ENCODE data around the gene CIITA. TPM values are rescaled to one million over a fixed set of nuclear protein-coding genes. Genes with fewer than 3 reads are reported as not detected.
A peak's percentile ranks its signal among the peaks of the same experiment; 100 is the strongest.

Gene CIITA
- total RNA-seq, 1 donor from 2014 or later: 1.0 TPM

DNA sequence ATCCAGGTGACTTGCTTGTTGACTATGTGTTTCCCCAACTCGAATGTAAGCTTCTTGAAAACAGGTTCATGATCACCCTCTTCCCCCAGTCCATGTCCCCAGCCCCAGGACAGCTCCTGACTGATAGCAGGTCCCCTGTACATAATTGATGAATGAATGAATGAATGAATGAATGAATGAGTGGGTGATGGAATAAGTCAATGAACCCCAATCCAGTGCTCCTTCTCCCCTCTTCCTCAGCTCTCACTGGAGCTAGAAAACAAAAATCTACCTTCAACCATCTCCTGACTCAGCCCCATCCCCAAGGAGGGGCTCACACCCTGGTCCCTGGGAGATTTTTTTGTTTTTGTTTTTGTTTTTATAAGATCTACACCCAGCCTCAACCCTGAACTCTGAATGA, 42.2 kb upstream of the CIITA start:
- Histone ChIP-seq H3K9ac (ENCODE audit: low read depth in 1 of 3, low read length in 3 of 3) (no peak overlapping the region), H3K27ac (ENCODE audit: low read depth, low read length) (no peak overlapping the region), H3K27me3 (ENCODE audit: control insufficient read depth in 3 of 3, insufficient read depth in 3 of 3, low read length in 3 of 3) (no peaks in the 10 kb centered on the region), H3K9me3 (ENCODE audit: control insufficient read depth in 3 of 3, low read length in 3 of 3) (no peaks in the 10 kb centered on the region), H3K4me1 (ENCODE audit: control insufficient read depth in 3 of 3, insufficient read depth in 3 of 3, low read length in 3 of 3) (no peaks in the 10 kb centered on the region), H3K4me3 (ENCODE audit: low read length in 3 of 3) (no peak overlapping the region), H3K36me3 (ENCODE audit: control insufficient read depth in 3 of 3, insufficient read depth in 3 of 3, low read length in 3 of 3) (no peaks in the 10 kb centered on the region)

- Histone ChIP-seq H3K27ac (ENCODE audit: low read depth, low read length) (no peak overlapping the region), H3K36me3 (ENCODE audit: control insufficient read depth in 3 of 3, insufficient read depth in 3 of 3, low read length in 3 of 3) (no peaks in the 10 kb centered on the region), H3K9me3 (ENCODE audit: control insufficient read depth in 3 of 3, low read length in 3 of 3) (no peaks in the 10 kb centered on the region), H3K27me3 (ENCODE audit: control insufficient read depth in 3 of 3, insufficient read depth in 3 of 3, low read length in 3 of 3) (peaks cover 0 to under 1% (median 0%) of the 10 kb centered on the region in 3 donors), H3K4me3 (ENCODE audit: low read length in 3 of 3) (no peak overlapping the region), H3K9ac (ENCODE audit: low read depth in 1 of 3, low read length in 3 of 3) (no peak overlapping the region), H3K4me1 (ENCODE audit: control insufficient read depth in 3 of 3, insufficient read depth in 3 of 3, low read length in 3 of 3) (no peaks in the 10 kb centered on the region)
Measured at GRCh38 chr16:10835281-10835931, 41.6 kb upstream of the CIITA start.

DNA sequence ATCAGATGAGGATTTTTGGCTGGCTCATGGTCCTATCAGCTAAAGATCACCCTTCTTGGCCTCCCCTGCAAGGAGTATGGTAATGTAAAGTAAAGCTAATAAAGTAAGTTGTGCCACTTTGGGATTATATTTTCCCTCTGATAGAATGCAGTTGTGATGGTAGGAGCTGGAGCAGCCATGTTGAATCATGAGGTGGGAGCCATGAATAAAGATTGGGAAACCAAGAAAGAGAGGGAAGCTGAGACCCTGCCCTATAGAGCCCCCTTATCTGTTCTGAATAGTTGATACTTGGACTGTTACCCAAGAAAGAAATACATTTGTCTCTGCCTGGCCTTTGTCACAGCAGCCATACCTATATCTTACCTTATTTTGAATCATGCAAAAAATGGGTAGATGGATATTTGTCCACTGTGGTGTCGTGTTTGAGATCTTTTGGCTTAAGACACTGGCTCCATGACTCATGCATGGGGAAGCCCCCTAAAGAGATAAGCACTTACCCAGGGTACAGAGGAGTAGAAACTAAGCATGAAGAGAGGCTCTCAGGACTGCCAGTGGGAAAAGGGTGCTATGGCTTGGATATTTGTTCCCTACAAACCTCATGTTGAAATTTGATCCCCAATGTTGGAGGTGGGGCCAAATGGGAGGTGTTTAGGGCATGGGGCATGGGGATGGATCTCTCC, 40.7 kb upstream of the CIITA start:
- Histone ChIP-seq H3K36me3 (ENCODE audit: control insufficient read depth in 3 of 3, insufficient read depth in 3 of 3, low read length in 3 of 3) (no peaks in the 10 kb centered on the region), H3K9ac (ENCODE audit: low read depth in 1 of 3, low read length in 3 of 3) (no peak overlapping the region), H3K27ac (ENCODE audit: low read depth, low read length) (no peak overlapping the region), H3K4me1 (ENCODE audit: control insufficient read depth in 3 of 3, insufficient read depth in 3 of 3, low read length in 3 of 3) (no peaks in the 10 kb centered on the region), H3K4me3 (ENCODE audit: low read length in 3 of 3) (no peak overlapping the region), H3K9me3 (ENCODE audit: control insufficient read depth in 3 of 3, low read length in 3 of 3) (no peaks in the 10 kb centered on the region), H3K27me3 (ENCODE audit: control insufficient read depth in 3 of 3, insufficient read depth in 3 of 3, low read length in 3 of 3) (peaks cover 0 to 5% (median 0%) of the 10 kb centered on the region in 3 donors)

DNA sequence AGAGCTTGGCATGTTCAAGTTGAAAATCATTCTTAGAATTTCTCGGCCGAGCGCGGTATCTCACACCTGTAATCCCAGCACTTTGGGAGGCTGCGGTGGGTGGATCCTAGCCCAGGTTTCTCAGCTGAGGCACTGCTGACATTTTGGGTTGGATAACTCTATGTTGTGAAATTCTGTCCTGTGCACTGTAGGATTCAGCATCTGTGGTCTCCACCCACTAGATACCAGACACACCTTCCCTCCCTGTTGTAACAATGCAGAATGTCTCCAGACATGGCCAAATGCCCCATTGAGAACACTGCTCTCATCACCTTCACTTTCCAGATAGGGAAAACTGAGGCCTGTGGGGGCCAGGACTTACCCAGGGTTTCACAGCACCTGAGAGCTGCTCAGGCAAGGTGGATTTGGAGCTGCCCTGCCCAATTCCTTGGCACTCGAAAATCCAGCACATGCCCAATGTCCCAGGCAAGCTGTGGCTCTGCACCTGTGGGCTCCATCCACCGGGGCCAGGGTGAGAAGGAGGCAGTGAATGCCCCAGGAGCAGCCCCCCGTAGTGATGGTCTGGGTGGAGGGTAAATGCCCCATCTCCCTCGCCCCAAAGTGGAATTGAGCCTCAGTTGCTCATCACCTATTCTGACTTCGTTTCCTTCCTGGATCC, 38.3 kb upstream of the CIITA start:
- Histone ChIP-seq H3K9me3 (ENCODE audit: control insufficient read depth in 3 of 3, low read length in 3 of 3) (no peaks in the 10 kb centered on the region), H3K9ac (ENCODE audit: low read depth in 1 of 3, low read length in 3 of 3) (no peak overlapping the region), H3K27me3 (ENCODE audit: control insufficient read depth in 3 of 3, insufficient read depth in 3 of 3, low read length in 3 of 3) (peaks cover 0 to 5% (median 3%) of the 10 kb centered on the region in 3 donors), H3K4me1 (ENCODE audit: control insufficient read depth in 3 of 3, insufficient read depth in 3 of 3, low read length in 3 of 3) (no peaks in the 10 kb centered on the region), H3K4me3 (ENCODE audit: low read length in 3 of 3) (no peak overlapping the region), H3K27ac (ENCODE audit: low read depth, low read length) (no peak overlapping the region), H3K36me3 (ENCODE audit: control insufficient read depth in 3 of 3, insufficient read depth in 3 of 3, low read length in 3 of 3) (no peaks in the 10 kb centered on the region)

- H3K4me3 ChIP-seq (ENCODE audit: low read length in 3 of 3): no peak overlapping the region
- no peak overlapping the region for H3K27ac ChIP-seq (ENCODE audit: low read depth, low read length)
- no peaks in the 10 kb centered on the region for H3K4me1 ChIP-seq (ENCODE audit: control insufficient read depth in 3 of 3, insufficient read depth in 3 of 3, low read length in 3 of 3)
- no peaks in the 10 kb centered on the region for H3K36me3 ChIP-seq (ENCODE audit: control insufficient read depth in 3 of 3, insufficient read depth in 3 of 3, low read length in 3 of 3)
- H3K27me3 ChIP-seq (ENCODE audit: control insufficient read depth in 3 of 3, insufficient read depth in 3 of 3, low read length in 3 of 3): peaks cover 0 to 8% (median 3%) of the 10 kb centered on the region in 3 donors
- no peaks in the 10 kb centered on the region for H3K9me3 ChIP-seq (ENCODE audit: control insufficient read depth in 3 of 3, low read length in 3 of 3)
- H3K9ac ChIP-seq (ENCODE audit: low read depth in 1 of 3, low read length in 3 of 3): no peak overlapping the region
Measured at GRCh38 chr16:10839279-10839666, 37.7 kb upstream of the CIITA start.

DNA sequence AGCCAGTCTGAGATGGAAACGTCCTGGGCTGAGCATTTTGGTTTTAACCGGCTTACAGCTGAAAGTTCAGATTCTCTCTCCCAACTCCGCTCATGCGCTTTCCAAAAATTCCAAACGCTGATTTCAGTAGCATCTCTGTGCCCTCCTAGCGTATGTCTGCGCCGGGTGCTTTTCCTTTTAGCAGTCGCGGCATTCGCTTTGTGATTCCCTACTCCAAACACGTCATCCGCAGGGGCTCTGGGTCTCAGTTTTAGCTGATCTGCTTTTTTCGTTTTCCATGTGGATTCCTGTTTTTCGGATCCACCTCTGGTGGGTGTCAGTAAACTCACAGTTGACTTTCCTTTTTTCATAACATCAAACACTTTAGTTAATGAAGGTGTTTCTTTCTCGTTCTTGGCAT, 36.3 kb upstream of the CIITA start:
- Histone ChIP-seq H3K4me1 (ENCODE audit: control insufficient read depth in 3 of 3, insufficient read depth in 3 of 3, low read length in 3 of 3) (no peaks in the 10 kb centered on the region), H3K27me3 (ENCODE audit: control insufficient read depth in 3 of 3, insufficient read depth in 3 of 3, low read length in 3 of 3) (peaks cover 0 to 8% (median 3%) of the 10 kb centered on the region in 3 donors), H3K27ac (ENCODE audit: low read depth, low read length) (no peak overlapping the region), H3K4me3 (ENCODE audit: low read length in 3 of 3) (no peak overlapping the region), H3K9ac (ENCODE audit: low read depth in 1 of 3, low read length in 3 of 3) (no peak overlapping the region), H3K9me3 (ENCODE audit: control insufficient read depth in 3 of 3, low read length in 3 of 3) (no peaks in the 10 kb centered on the region), H3K36me3 (ENCODE audit: control insufficient read depth in 3 of 3, insufficient read depth in 3 of 3, low read length in 3 of 3) (no peaks in the 10 kb centered on the region)

DNA sequence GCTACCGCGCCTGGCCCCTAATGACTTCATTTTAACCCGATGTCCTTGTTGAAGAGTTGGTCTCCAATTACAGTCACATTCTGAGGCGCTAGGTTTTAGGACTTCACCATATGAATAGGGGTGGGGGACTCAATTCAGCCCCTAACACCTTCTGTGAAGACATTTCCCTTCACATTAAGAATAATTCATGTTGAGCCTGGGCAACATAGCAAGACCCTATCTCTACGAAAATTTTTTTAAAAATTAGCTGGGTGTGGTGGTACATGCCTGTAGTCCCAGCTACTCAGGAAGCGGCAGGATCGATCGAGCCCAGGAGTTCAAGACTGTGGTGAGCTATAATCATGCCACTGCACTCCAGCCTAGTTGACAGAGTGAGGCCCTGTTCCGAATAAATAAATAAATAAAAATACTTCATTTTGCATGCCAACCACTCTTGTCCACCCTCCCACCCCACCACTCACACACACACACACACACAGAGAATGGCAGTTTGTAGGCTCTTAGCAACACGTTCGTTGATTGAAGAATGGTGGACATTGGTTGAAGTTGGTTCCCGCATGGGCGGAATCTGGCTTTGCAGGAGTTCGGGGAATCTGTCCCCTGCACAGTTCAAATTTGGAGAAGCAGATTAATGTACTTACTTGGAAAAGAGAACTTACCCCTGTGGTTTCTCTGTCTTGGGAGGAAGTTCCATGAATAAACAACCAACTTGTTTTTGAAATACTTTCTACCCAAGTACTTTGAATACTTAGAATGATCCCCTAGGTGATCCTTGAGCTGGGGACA, 30.6 kb upstream of the CIITA start:
- H3K27me3 ChIP-seq (ENCODE audit: control insufficient read depth in 3 of 3, insufficient read depth in 3 of 3, low read length in 3 of 3): peaks cover 0 to 9% (median 3%) of the 10 kb centered on the region in 3 donors
- no peak overlapping the region for H3K9ac ChIP-seq (ENCODE audit: low read depth in 1 of 3, low read length in 3 of 3)
- H3K27ac ChIP-seq (ENCODE audit: low read depth, low read length): peak overlapping the region; percentile 60
- no peak overlapping the region for H3K4me3 ChIP-seq (ENCODE audit: low read length in 3 of 3)
- H3K9me3 ChIP-seq (ENCODE audit: control insufficient read depth in 3 of 3, low read length in 3 of 3): no peaks in the 10 kb centered on the region
- no peaks in the 10 kb centered on the region for H3K36me3 ChIP-seq (ENCODE audit: control insufficient read depth in 3 of 3, insufficient read depth in 3 of 3, low read length in 3 of 3)
- H3K4me1 ChIP-seq (ENCODE audit: control insufficient read depth in 3 of 3, insufficient read depth in 3 of 3, low read length in 3 of 3): peaks cover 0 to 5% (median 3%) of the 10 kb centered on the region in 3 donors

DNA sequence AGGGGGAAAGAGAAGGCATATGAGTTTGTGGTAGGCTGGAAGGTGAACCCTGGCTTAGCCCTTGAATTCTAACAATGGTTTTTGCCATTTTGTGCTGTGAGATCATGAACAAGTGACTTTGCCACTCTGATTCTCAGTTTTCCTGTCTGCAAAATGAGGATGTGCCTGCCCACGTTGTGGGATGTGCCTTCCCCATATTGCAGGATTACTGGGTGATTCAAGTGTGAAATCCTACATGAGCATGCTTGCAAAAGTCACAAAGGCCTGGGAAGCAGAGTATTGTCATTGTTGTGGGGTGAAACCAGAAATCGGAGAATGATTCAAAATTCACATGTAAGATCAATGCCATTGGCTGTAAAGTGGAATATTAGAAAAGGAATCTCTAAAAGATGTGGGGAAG, 29.8 kb upstream of the CIITA start:
- no peaks in the 10 kb centered on the region for H3K9me3 ChIP-seq (ENCODE audit: control insufficient read depth in 3 of 3, low read length in 3 of 3)
- H3K4me1 ChIP-seq (ENCODE audit: control insufficient read depth in 3 of 3, insufficient read depth in 3 of 3, low read length in 3 of 3): peaks cover 0 to 5% (median 3%) of the 10 kb centered on the region in 3 donors
- peak overlapping the region; percentile 60 for H3K27ac ChIP-seq (ENCODE audit: low read depth, low read length)
- H3K4me3 ChIP-seq (ENCODE audit: low read length in 3 of 3): no peak overlapping the region
- no peaks in the 10 kb centered on the region for H3K36me3 ChIP-seq (ENCODE audit: control insufficient read depth in 3 of 3, insufficient read depth in 3 of 3, low read length in 3 of 3)
- no peak overlapping the region for H3K9ac ChIP-seq (ENCODE audit: low read depth in 1 of 3, low read length in 3 of 3)
- peaks cover 0 to 9% (median 0%) of the 10 kb centered on the region in 3 donors for H3K27me3 ChIP-seq (ENCODE audit: control insufficient read depth in 3 of 3, insufficient read depth in 3 of 3, low read length in 3 of 3)

- Histone ChIP-seq H3K9ac (ENCODE audit: low read depth in 1 of 3, low read length in 3 of 3) (no peak overlapping the region), H3K4me3 (ENCODE audit: low read length in 3 of 3) (no peak overlapping the region), H3K27ac (ENCODE audit: low read depth, low read length) (no peak overlapping the region), H3K9me3 (ENCODE audit: control insufficient read depth in 3 of 3, low read length in 3 of 3) (no peaks in the 10 kb centered on the region), H3K36me3 (ENCODE audit: control insufficient read depth in 3 of 3, insufficient read depth in 3 of 3, low read length in 3 of 3) (no peaks in the 10 kb centered on the region), H3K27me3 (ENCODE audit: control insufficient read depth in 3 of 3, insufficient read depth in 3 of 3, low read length in 3 of 3) (peaks cover 0 to 6% (median 0%) of the 10 kb centered on the region in 3 donors), H3K4me1 (ENCODE audit: control insufficient read depth in 3 of 3, insufficient read depth in 3 of 3, low read length in 3 of 3) (peaks cover 0 to 5% (median 3%) of the 10 kb centered on the region in 3 donors)
Measured at GRCh38 chr16:10849736-10850477, 27.1 kb upstream of the CIITA start.

Data from skeletal muscle tissue (tissue), 4 donors.